Hepatocyte (in vitro differentiated cells): ENCODE measurements around the gene NAT16. TPM values are rescaled to one million over a fixed set of nuclear protein-coding genes. Genes with fewer than 3 reads are reported as not detected.

Source experiments
- DNase-seq: peaks from one replicate; pipeline ENCODE4 v3.0.0-alpha.2; 2016; ENCODE audit warnings: low spot score
- H2AFZ ChIP-seq: fragments of 200-600 bp; sonication (generic); 2 replicates; pipeline ENCODE4 v1.6.0; 2016; ENCODE audit warnings: antibody characterized with exemption, mild to moderate bottlenecking
- H3K27ac ChIP-seq: fragments of 200-600 bp; sonication (generic); 2 replicates; pipeline ENCODE4 v1.5.1; 2016; ENCODE audit warnings: mild to moderate bottlenecking
- H3K27me3 ChIP-seq: fragments of 200-600 bp; sonication (generic); 2 replicates; pipeline ENCODE4 v1.6.1; 2016
- H3K36me3 ChIP-seq: fragments of 200-600 bp; sonication (generic); replicated peaks from 2 replicates; pipeline ENCODE4 v1.5.1; 2016; ENCODE audit warnings: low read depth; ENCODE audit not compliant: insufficient read depth
- H3K4me1 ChIP-seq: fragments of 200-600 bp; sonication (generic); 2 replicates; pipeline ENCODE4 v1.5.1; 2016; ENCODE audit warnings: mild to moderate bottlenecking, moderate library complexity; ENCODE audit not compliant: insufficient read depth
- H3K4me2 ChIP-seq: fragments of 200-600 bp; sonication (generic); 2 replicates; pipeline ENCODE4 v1.6.0; 2016
- H3K4me3 ChIP-seq: fragments of 200-600 bp; sonication (generic); 2 replicates; pipeline ENCODE4 v1.5.1; 2016; ENCODE audit warnings: mild to moderate bottlenecking
- H3K79me2 ChIP-seq: fragments of 200-600 bp; sonication (generic); 2 replicates; pipeline ENCODE4 v1.6.0; 2017; ENCODE audit warnings: mild to moderate bottlenecking
- H3K9me2 ChIP-seq: fragments of 200-600 bp; sonication (generic); replicated peaks from 2 replicates; pipeline ENCODE4 v1.6.0; 2017; ENCODE audit warnings: mild to moderate bottlenecking; ENCODE audit not compliant: insufficient read depth
- H3K9me3 ChIP-seq: fragments of 200-600 bp; sonication (generic); 2 replicates; pipeline ENCODE4 v1.5.1; 2016; ENCODE audit warnings: low read depth, mild to moderate bottlenecking
- H4K20me1 ChIP-seq: fragments of 200-600 bp; sonication (generic); 2 replicates; pipeline ENCODE4 v1.6.0; 2016; ENCODE audit warnings: mild to moderate bottlenecking; ENCODE audit not compliant: insufficient read depth, poor library complexity, severe bottlenecking
- EZH2 ChIP-seq: fragments of 200-600 bp; sonication (generic); IDR thresholded peaks from 2 replicates; pipeline ENCODE4 v1.6.1; 2016; ENCODE audit warnings: antibody characterized with exemption, mild to moderate bottlenecking, borderline replicate concordance
- EZH2phosphoT487 ChIP-seq: fragments of 200-600 bp; sonication (generic); IDR thresholded peaks from one replicate; pipeline ENCODE4 v1.6.1; 2018; ENCODE audit warnings: antibody characterized with exemption, mild to moderate bottlenecking, low read depth, moderate library complexity; ENCODE audit not compliant: unreplicated experiment, severe bottlenecking
- WGBS: methylation state at CpG from one replicate; pipeline ENCODE4 v1.1.6; 2016; ENCODE audit warnings: low lambda C conversion rate; ENCODE audit errors: missing lambda C conversion rate; 5-methylcytosine and 5-hydroxymethylcytosine counted together
- polyA plus RNA-seq: library from polyadenylated mRNA; unstranded; fragments of >200 nt; fragmentation: Nextera tagmentation; extraction: Ambion mirVana; gene quantifications from 2 replicates; pipeline ENCODE4 v1.2.1, GENCODE V29; 2016
- total RNA-seq: library from RNA; depleted of rRNA; stranded (reverse); fragments of >200 nt; gene quantifications from 2 replicates; pipeline ENCODE4 v1.2.3, GENCODE V29; 2014
- TF ChIP-seq, protein P1 (sequence below): fragments of 200-600 bp; sonication (generic); IDR thresholded peaks from 2 replicates; pipeline ENCODE4 v1.5.1; 2016; ENCODE audit warnings: antibody characterized with exemption, mild to moderate bottlenecking; ENCODE audit not compliant: poor library complexity

Gene NAT16
- total and polyA plus RNA-seq, 2 experiments from 2014 or later, result not detected

DNA sequence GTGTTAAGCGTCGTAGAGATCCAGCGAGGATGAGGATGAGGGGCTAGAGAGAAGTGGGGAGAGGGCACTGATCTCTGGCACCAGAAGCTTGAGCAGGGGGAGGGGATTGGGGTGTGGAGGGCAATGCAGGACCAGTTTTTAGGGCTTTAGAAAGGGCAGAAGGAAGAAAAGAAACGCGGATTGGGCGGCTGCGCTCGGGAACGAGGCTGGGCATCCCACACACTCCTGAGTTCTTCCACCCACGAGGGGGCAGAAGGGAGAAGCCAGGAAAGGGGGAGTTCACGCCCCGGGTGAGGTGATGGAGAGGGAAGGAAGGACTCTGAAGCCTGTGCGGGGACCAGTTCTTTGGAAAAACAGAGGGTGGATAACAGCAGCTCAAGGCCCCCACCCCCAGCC is 8.7 kb downstream of the NAT16 start:
- no peak overlapping the region for H3K4me2 ChIP-seq
- H3K36me3 ChIP-seq, result no peaks in the 10 kb centered on the region
- H3K4me3 ChIP-seq, result no peak overlapping the region
- DNase-seq, result no peak
- no peak overlapping the region for H3K27ac ChIP-seq
- TF ChIP-seq EZH2phosphoT487 (no peak), EZH2 (no peak)
- TF ChIP-seq, protein P1, sequence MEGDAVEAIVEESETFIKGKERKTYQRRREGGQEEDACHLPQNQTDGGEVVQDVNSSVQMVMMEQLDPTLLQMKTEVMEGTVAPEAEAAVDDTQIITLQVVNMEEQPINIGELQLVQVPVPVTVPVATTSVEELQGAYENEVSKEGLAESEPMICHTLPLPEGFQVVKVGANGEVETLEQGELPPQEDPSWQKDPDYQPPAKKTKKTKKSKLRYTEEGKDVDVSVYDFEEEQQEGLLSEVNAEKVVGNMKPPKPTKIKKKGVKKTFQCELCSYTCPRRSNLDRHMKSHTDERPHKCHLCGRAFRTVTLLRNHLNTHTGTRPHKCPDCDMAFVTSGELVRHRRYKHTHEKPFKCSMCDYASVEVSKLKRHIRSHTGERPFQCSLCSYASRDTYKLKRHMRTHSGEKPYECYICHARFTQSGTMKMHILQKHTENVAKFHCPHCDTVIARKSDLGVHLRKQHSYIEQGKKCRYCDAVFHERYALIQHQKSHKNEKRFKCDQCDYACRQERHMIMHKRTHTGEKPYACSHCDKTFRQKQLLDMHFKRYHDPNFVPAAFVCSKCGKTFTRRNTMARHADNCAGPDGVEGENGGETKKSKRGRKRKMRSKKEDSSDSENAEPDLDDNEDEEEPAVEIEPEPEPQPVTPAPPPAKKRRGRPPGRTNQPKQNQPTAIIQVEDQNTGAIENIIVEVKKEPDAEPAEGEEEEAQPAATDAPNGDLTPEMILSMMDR, result no peak
- no peaks in the 10 kb centered on the region for H3K9me3 ChIP-seq
- H3K9me2 ChIP-seq, result no peaks in the 10 kb centered on the region
- no peaks in the 10 kb centered on the region for H3K79me2 ChIP-seq
- no peak overlapping the region for H2AFZ ChIP-seq
- H3K27me3 ChIP-seq, result peaks cover 97% of the 10 kb centered on the region
- peaks cover 20% of the 10 kb centered on the region for H3K4me1 ChIP-seq
- 9% methylated on average over 11 of the region's 13 CpGs for WGBS
- no peaks in the 10 kb centered on the region for H4K20me1 ChIP-seq

DNA sequence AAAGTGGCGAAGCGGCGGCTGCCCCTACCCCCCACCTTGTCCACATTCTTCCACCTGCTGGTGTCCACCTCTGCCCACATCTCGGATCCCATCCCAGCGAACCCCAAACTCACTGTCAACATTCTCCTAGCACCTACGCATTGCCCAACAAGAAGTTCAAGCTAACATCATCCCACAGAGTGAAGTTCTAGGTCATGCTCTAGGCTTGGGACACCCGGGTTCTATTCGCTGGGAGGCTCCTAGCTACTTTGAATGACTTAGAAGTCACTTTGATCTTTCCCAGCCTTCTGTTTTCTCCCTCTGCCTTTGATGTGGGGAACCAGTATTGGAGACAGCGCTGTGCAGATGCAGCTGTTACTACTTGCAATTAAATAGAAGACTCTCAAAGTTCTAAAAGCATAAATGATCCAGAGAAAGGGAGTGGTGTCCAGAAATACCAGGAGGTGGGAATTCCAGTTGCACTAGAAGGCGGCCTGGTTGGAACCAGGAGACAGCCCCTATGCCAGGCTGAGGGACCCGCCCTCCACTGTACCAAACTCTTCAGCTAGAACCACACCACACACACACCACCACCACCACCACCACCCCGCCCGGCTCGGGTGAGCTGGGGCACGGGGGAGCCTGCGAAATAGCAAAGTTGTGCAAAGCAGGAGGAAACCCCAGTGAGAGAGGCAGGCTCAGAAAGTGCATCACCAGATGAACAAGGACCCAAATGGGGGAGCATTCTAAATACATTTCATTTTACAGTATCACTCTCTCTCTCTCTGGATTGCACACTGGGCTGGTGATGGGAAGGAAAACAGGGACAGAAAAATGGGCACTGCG is 9.3 kb downstream of the NAT16 start:
- H3K4me2 ChIP-seq, result no peak overlapping the region
- no peaks in the 10 kb centered on the region for H3K9me2 ChIP-seq
- H3K9me3 ChIP-seq, result no peaks in the 10 kb centered on the region
- 11% methylated on average over 17 of the region's 17 CpGs for WGBS
- no peaks in the 10 kb centered on the region for H4K20me1 ChIP-seq
- H3K36me3 ChIP-seq, result no peaks in the 10 kb centered on the region
- no peak overlapping the region for H3K4me3 ChIP-seq
- H2AFZ ChIP-seq, result no peak overlapping the region
- H3K27ac ChIP-seq, result no peak overlapping the region
- H3K79me2 ChIP-seq, result no peaks in the 10 kb centered on the region
- H3K4me1 ChIP-seq, result peaks cover 20% of the 10 kb centered on the region
- DNase-seq, result no peak
- H3K27me3 ChIP-seq, result peaks cover 98% of the 10 kb centered on the region
- peak; percentile 20 for TF ChIP-seq EZH2
- TF ChIP-seq, protein P1, result no peak
- TF ChIP-seq EZH2phosphoT487, result no peak

DNA sequence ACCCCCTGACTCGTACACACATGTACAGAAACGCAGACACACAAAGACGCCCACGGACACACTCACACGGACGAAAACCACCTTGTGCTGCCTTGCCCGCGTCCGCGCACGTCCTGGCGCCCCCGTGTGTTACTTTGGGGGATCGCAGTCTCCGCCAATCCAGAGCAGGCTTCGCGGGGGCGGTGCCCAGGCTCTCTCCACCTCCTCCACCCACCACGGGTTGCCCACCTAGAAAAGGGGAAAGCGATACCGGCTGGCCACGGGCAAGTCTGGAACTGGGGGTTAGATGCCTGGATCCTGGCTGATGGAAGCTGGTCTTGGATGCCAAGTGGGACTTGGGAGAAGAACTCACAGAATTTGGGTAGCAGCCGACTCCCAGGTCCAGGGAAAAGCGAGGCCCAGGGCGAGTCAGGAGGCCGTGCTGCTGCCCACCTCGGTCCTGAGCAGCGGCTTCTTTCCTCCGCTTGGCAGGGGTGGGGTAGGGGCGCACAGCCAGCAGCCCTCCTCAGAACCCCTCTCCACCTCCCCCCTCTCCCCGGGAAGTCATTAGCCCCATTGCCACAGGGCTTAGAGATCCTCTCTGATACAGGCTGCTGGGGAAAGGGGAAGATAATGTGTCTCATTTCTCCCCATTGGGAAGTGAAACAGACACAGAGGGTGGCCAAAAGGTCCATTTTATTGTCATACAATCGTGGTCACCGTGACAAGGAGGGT is 10.1 kb downstream of the NAT16 start:
- DNase-seq, result peak; percentile 80
- H3K4me1 ChIP-seq, result peaks cover 20% of the 10 kb centered on the region
- no peak overlapping the region for H3K4me3 ChIP-seq
- no peaks in the 10 kb centered on the region for H3K9me2 ChIP-seq
- no peaks in the 10 kb centered on the region for H3K36me3 ChIP-seq
- no peaks in the 10 kb centered on the region for H3K9me3 ChIP-seq
- WGBS, result 2% methylated on average over 26 of the region's 33 CpGs
- no peaks in the 10 kb centered on the region for H3K79me2 ChIP-seq
- peak overlapping the region; percentile 72 for H3K4me2 ChIP-seq
- H3K27me3 ChIP-seq, result peaks cover 95% of the 10 kb centered on the region
- no peak overlapping the region for H2AFZ ChIP-seq
- H3K27ac ChIP-seq, result no peak overlapping the region
- TF ChIP-seq, protein P1, result peak; percentile 80
- TF ChIP-seq EZH2, result no peak
- peaks cover under 1% of the 10 kb centered on the region for H4K20me1 ChIP-seq
